NCI-H524 treated with DMSO at 0.1 percent for 48 hours (cell line): Measurements from ENCODE around the gene LDHB.
"Not testable (repeated sequence)": the region's sequence is repeated elsewhere in the genome, so short reads cannot be mapped to it uniquely, and the experiment has no call there.

ENCODE experiments used
- DNase-seq: peaks from one replicate; lab custom pipeline; 2025; lab: John Stamatoyannopoulos, UW

Gene LDHB

DNA sequence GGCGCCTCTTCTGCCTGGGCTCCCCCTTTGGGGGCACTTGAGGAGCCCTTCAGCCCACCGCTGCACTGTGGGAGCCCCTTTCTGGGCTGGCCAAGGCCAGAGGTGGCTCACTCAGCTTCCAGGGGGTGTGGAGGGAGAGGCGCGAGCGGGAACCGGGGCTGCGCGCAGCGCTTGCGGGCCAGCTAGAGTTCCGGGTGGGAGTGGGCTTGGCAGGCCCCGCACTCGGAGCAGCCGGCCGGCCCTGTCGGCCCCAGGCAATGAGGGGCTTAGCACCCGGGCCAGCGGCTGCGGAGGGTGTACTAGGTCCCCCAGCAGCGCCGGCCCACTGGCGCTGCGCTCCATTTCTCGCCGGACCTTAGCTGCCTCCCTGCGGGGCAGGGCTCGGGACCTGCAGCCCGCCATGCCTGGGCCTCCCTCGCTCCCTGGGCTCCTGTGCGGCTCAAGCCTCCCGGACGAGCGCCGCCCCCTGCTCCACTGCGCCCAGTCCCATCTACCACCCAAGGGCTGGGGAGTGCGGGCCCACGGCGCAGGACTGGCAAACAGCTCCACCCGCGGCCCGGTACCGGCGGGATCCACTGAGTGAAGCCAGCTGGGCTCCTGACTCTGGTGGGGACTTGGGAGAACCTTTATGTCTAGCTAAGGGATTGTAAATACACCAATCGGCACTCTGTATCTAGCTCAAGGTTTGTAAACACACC is 3.9 kb upstream of the LDHB start:
- not testable (repeated sequence) for DNase-seq

DNA sequence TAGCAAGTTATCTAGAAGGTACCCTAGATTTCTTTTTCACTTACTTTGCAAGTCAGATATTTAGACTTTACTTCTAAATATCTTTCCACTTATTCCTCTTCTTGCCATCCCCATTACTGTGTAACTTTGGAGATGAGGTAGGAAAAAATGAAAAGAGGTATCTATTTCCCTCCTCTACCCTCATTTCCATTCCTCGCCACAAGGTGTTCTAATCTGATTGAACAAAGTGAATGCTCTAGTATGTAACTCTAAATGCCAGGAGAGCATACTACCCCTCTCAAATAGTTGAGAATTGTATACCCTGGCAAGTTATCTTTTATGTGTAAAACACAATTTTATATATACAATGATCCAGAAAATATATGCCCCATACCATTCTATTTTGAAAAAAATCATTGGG is 1.7 kb upstream of the LDHB start:
- DNase-seq = no peak

- DNase-seq = no peak
These were observed 727 bp downstream of the LDHB start for GRCh38 chr12:21656905-21657325.

- DNase-seq = no peak
These were observed 2.1 kb downstream of the LDHB start for GRCh38 chr12:21655591-21655990.

GRCh38 chr12:21651821-21652220 is 5.8 kb downstream of the LDHB start:
- DNase-seq = no peak

- DNase-seq = no peak
These were observed 6.6 kb downstream of the LDHB start for GRCh38 chr12:21650997-21651396.

- DNase-seq = no peak
These were observed 8.6 kb downstream of the LDHB start for GRCh38 chr12:21649034-21649433.

GRCh38 chr12:21648378-21648777 is 9.3 kb downstream of the LDHB start:
- no peak for DNase-seq

- DNase-seq = no peak
These were observed 10.5 kb downstream of the LDHB start for GRCh38 chr12:21647179-21647578.

DNA sequence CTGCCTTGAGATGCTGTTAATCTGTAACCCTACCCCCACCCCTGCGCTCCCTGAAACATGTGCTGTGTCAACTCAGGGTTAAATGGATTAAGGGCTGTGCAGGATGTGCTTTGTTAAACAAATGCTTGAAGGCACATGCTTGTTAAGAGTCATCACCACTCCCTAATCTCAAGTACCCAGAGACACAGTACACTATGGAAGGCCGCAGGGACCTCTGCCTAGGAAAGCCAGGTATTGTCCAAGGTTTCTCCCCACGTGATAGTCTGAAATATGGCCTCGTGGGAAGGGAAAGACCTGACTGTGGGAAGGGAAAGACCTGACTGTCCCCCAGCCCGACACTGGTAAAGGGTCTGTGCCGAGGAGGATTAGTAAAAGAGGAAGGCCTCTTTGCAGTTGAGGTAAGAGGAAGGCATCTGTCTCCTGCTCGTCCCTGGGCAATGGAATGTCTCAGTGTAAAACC is 12.6 kb downstream of the LDHB start:
- peak; percentile 30 for DNase-seq

DNA sequence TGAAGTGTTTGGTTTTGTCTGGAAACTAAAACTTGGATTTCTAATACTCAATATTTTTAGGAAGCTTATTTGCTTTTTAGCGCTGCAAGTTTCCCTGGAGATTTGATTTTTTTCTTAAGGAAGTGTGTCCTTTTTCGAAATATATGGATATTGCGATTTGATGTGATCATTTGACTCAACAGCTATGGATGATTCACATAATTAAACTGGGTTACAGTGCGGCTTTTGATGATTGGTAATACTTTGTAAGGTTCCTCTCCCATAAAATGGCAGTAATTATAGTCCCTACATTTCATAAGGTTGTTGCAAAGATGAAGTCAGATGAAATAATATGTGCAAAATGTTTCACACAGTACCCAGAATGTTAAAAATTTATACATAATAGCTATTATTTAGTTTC is 13.1 kb downstream of the LDHB start:
- no peak for DNase-seq

DNA sequence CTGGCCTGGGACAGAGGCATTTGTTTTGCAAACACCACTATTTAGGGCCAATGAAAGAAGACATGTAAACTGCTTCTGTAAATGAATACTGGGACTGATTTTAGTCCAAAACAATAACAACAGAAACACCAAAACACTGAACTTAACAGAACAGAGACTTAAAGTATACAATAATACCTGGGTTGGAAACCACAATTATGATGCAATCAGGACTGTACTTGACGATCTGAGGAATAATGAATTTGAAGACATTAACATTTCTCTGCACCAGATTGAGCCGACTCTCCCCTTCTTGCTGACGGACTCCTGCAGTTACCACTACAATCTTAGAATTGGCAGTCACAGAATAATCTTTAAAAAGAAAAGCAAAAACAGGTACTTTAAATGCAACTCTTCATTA is 13.9 kb downstream of the LDHB start:
- no peak for DNase-seq

GRCh38 chr12:21642707-21643389 is 14.8 kb downstream of the LDHB start:
- DNase-seq = no peak

GRCh38 chr12:21638054-21638891 is 19.4 kb downstream of the LDHB start:
- no peak for DNase-seq

DNA sequence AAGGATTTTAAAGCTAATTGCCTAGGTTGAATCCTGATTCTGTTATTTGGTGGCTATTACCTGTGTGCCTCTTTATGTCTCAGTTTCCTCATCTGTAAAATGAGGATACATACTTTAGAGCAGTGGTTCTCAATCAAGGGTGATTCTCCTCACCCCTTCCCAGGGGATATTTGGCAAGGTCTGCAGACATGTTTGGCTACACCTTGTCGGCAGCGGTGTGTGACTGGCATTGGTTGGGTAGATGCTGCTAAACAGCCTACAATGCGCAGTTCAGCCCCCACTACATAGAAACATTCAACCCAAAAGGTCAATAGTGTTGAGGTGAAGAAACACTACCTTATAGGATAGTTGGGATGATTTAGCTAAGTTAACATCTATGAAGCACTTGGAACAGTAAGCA is 23.4 kb downstream of the LDHB start:
- no peak for DNase-seq

DNA sequence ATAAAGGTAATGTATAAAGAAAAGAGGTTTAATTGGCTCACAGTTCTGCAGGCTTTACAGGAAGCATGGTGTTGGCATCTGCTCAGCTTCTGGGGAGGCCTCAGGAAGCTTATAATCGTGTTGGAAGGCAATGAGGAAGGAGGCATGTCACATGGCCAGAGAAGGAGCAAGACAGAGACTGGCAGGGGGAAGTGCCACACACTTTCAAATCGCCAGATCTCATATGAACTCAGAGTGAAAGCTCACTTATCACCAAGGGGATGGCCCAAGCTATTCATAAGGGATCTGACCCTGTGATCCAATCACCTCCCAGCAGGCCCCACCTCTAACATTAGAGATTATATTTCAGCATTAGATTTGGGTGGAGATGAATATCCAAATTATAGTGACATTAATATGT is 26.3 kb downstream of the LDHB start:
- DNase-seq = no peak

DNA sequence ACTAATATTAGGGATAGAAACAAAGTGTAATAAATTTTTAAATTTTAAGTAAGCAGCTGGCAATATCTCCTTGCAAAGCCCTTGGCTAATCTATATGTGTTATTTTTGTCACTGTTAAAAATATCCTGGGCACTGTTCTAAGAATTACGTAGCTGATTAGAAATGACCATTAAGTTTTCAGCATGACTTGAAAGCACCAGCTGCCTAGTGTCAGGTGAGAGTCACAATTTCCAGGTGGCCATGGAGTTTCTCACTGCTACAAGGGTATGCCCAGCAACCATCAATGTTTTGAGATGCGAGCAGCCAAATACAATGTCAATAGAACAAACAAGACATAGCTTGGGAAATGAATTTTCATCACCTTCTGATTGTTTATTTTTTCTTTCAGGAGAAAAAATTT is 29.7 kb downstream of the LDHB start:
- DNase-seq = no peak

- no peak for DNase-seq
These were observed 39.1 kb downstream of the LDHB start for GRCh38 chr12:21618566-21618965.

GRCh38 chr12:21617030-21617429 is 40.6 kb downstream of the LDHB start:
- no peak for DNase-seq

GRCh38 chr12:21615431-21615830 is 42.2 kb downstream of the LDHB start:
- no peak for DNase-seq

- DNase-seq = no peak
These were observed 43.1 kb downstream of the LDHB start for GRCh38 chr12:21614506-21614905.

- DNase-seq = no peak
These were observed 43.7 kb downstream of the LDHB start for GRCh38 chr12:21613931-21614330.

DNA sequence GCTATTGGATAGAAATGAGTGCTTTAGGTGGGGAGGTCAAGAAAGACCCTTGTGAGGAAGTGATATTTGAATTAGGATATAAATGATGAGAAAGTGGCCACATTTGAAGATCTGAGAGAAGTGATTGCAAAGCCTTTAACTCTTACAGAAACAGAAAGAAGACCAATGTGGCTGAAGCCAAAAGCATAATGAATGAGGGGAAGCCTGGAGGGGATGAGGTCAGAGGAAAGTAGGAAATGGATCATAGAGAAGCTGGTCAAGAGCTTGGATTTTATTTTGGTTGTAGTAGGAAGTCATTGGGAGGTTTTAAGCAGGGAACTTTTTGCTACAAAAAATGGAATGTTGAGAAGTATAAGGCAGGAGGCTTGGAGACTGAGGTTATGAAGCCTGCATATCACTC is 49.4 kb downstream of the LDHB start:
- no peak for DNase-seq
